CD14-positive monocyte (primary cell): ENCODE data around the gene COA3. TPM values are rescaled to one million over a fixed set of nuclear protein-coding genes. Genes with fewer than 3 reads are reported as not detected.

ENCODE experiments used
- DNase-seq, 3 donors: peaks; one replicate each; pipeline ENCODE4 v3.0.0-alpha.2; 2011 to 2022
- H2AFZ ChIP-seq: 2 replicates; pipeline ENCODE4 v1.6.0; 2012; ENCODE audit warnings: mild to moderate bottlenecking, low read depth, low read length, inconsistent platforms; ENCODE audit not compliant: insufficient read depth, poor library complexity, severe bottlenecking
- H3K27ac ChIP-seq, 2 donors: 1 replicate in 1 of 2; 2 replicates in 1 of 2; pipeline ENCODE4 v1.5.1; 2012 to 2013; ENCODE audit warnings: low read length in 2 of 2, control low read depth in 1 of 2, inconsistent platforms in 1 of 2, low read depth in 1 of 2, mild to moderate bottlenecking in 1 of 2
- H3K27me3 ChIP-seq, 2 donors: one replicate each; pipeline versions ENCODE4 v1.6.0 to v1.6.1; 2011 to 2013; ENCODE audit warnings: low read length in 2 of 2; ENCODE audit not compliant: control insufficient read depth in 2 of 2, insufficient read depth in 2 of 2
- H3K36me3 ChIP-seq, 2 donors: replicated peaks in 1 of 2; 1 replicate in 1 of 2; 2 replicates in 1 of 2; pipeline versions ENCODE4 v1.5.1 to v1.6.1; 2012 to 2013; ENCODE audit warnings: low read length in 2 of 2, control low read depth in 1 of 2, inconsistent platforms in 1 of 2, mild to moderate bottlenecking in 1 of 2; ENCODE audit not compliant: insufficient read depth in 2 of 2, control insufficient read depth in 1 of 2
- H3K4me1 ChIP-seq, 2 donors: 1 replicate in 1 of 2; 2 replicates in 1 of 2; pipeline versions ENCODE4 v1.5.1 to v1.6.1; 2012 to 2013; ENCODE audit warnings: low read length in 2 of 2, control low read depth in 1 of 2, inconsistent platforms in 1 of 2, mild to moderate bottlenecking in 1 of 2, moderate library complexity in 1 of 2; ENCODE audit not compliant: insufficient read depth in 2 of 2, control insufficient read depth in 1 of 2
- H3K4me2 ChIP-seq: replicated peaks from 2 replicates; pipeline ENCODE3; 2012; ENCODE audit warnings: low read length, moderate library complexity, mild to moderate bottlenecking; ENCODE audit not compliant: poor library complexity, severe bottlenecking; ENCODE audit errors: extremely low read depth
- H3K4me3 ChIP-seq, 3 experiments: fragments of 200-600 bp in 1 of 3; sonication (generic) in 1 of 3; replicated peaks in 1 of 3; 1 replicate in 2 of 3; 2 replicates in 1 of 3; pipeline ENCODE4 v1.5.1; 2011 to 2013; ENCODE audit warnings: low read length in 3 of 3, mild to moderate bottlenecking in 3 of 3, control low read depth in 2 of 3, low read depth in 2 of 3, inconsistent platforms in 1 of 3, moderate library complexity in 1 of 3
- H3K79me2 ChIP-seq: 2 replicates; pipeline ENCODE4 v1.6.0; 2012; ENCODE audit warnings: mild to moderate bottlenecking, control low read depth, inconsistent platforms, low read length, moderate library complexity; ENCODE audit not compliant: insufficient read depth
- H3K9ac ChIP-seq: 2 replicates; pipeline ENCODE4 v1.6.0; 2017; ENCODE audit warnings: low read length, mild to moderate bottlenecking; ENCODE audit not compliant: insufficient read depth, poor library complexity, severe bottlenecking
- H3K9me3 ChIP-seq, 2 donors: replicated peaks in 1 of 2; 1 replicate in 1 of 2; 2 replicates in 1 of 2; pipeline versions ENCODE4 v1.5.1 to v1.6.1; 2012 to 2013; ENCODE audit warnings: low read length in 2 of 2, control low read depth in 1 of 2; ENCODE audit not compliant: control insufficient read depth in 1 of 2, insufficient read depth in 1 of 2
- H4K20me1 ChIP-seq: 2 replicates; pipeline ENCODE4 v1.6.0; 2012; ENCODE audit warnings: mild to moderate bottlenecking, low read length, control low read depth, moderate library complexity; ENCODE audit not compliant: insufficient read depth
- H3K27ac Mint-ChIP-seq, 7 donors: one replicate each; pipeline ENCODE4 v1.8.0; 2020; ENCODE audit warnings: mild to moderate bottlenecking in 7 of 7, mixed read lengths in 7 of 7, moderate library complexity in 6 of 7, inconsistent platforms in 2 of 7
- H3K27me3 Mint-ChIP-seq, 3 donors: one replicate each; pipeline ENCODE4 v1.8.0; 2021 to 2022; ENCODE audit warnings: low read depth in 3 of 3, mild to moderate bottlenecking in 3 of 3, mixed read lengths in 3 of 3, moderate library complexity in 3 of 3, inconsistent platforms in 1 of 3
- H3K36me3 Mint-ChIP-seq, 2 donors: one replicate each; pipeline ENCODE4 v1.8.0; 2020; ENCODE audit warnings: mixed read lengths in 2 of 2, inconsistent platforms in 1 of 2, mild to moderate bottlenecking in 1 of 2
- H3K4me1 Mint-ChIP-seq: one replicate; pipeline ENCODE4 v1.8.0; 2020; ENCODE audit warnings: mild to moderate bottlenecking, mixed read lengths
- H3K4me3 Mint-ChIP-seq, 2 donors: one replicate each; pipeline ENCODE4 v1.8.0; 2020; ENCODE audit warnings: mild to moderate bottlenecking in 2 of 2, mixed read lengths in 2 of 2, moderate library complexity in 1 of 2
- H3K9me3 Mint-ChIP-seq, 7 donors: one replicate each; pipeline ENCODE4 v1.8.0; 2020 to 2022; ENCODE audit warnings: mixed read lengths in 7 of 7, mild to moderate bottlenecking in 6 of 7, moderate library complexity in 6 of 7, inconsistent platforms in 2 of 7
- WGBS: methylation state at CpG from one replicate; pipeline ENCODE4 v1.1.5; 2013; ENCODE audit warnings: missing lambda C conversion rate; ENCODE audit not compliant: insufficient coverage; 5-methylcytosine and 5-hydroxymethylcytosine counted together
- intact Hi-C, 2 donors: fragments of 100-400 bp; cut with micrococcal nuclease; formaldehyde crosslinking; loops; one replicate each; pipeline versions ENCODE4 v1.15.0 to v1.15.1; 2023
- polyA plus RNA-seq, 3 donors: library from polyadenylated mRNA; depleted of rRNA in 1 of 3; unstranded in 2 of 3; stranded (reverse) in 1 of 3; fragments of 300-500 nt in 2 of 3; fragments of >200 nt in 1 of 3; fragmentation: Illumina TruSeq in 2 of 3; gene quantifications; 1 replicate in 2 of 3; 2 replicates in 1 of 3; pipeline ENCODE4 v1.2.3, GENCODE V29; 2012 to 2021
- TF ChIP-seq, protein P1 (sequence below): fragments of 200-600 bp; IDR thresholded peaks from one replicate; pipeline ENCODE4 v1.8.0; 2022; ENCODE audit warnings: antibody characterized with exemption, mild to moderate bottlenecking

Gene COA3
- polyA plus RNA-seq, 3 donors = 21.5 to 171 (median 156) TPM

DNA sequence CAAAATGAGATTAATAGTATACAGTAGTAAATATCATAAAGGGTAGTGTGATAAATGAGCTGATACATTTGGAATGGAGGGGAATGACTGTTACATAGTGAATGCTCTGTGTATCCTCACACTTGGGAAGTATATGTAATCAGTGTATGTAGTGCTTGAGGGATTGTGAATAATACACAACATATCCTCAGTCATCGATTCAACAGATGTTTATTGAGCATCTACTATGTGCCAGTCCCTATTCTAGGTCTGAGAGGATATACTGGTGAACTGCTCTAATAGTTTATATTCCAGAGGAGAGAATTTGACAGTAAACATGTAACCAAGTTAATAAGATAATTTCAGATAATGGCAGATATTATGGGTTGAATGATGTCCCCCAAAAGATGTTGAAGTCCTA lies 29.0 kb upstream of the COA3 start:
- DNase-seq = no peak
- Mint-ChIP-seq H3K27me3 (peaks cover 9 to 10% (median 10%) of the 10 kb centered on the region in 3 donors), H3K4me1 (peaks cover 14% of the 10 kb centered on the region), H3K27ac (no peak overlapping the region), H3K36me3 (peaks cover 0 to 3% of the 10 kb centered on the region in 2 donors), H3K9me3 (peaks cover 0 to 4% (median 0%) of the 10 kb centered on the region in 7 donors), H3K4me3 (no peak overlapping the region)
- TF ChIP-seq, protein P1, sequence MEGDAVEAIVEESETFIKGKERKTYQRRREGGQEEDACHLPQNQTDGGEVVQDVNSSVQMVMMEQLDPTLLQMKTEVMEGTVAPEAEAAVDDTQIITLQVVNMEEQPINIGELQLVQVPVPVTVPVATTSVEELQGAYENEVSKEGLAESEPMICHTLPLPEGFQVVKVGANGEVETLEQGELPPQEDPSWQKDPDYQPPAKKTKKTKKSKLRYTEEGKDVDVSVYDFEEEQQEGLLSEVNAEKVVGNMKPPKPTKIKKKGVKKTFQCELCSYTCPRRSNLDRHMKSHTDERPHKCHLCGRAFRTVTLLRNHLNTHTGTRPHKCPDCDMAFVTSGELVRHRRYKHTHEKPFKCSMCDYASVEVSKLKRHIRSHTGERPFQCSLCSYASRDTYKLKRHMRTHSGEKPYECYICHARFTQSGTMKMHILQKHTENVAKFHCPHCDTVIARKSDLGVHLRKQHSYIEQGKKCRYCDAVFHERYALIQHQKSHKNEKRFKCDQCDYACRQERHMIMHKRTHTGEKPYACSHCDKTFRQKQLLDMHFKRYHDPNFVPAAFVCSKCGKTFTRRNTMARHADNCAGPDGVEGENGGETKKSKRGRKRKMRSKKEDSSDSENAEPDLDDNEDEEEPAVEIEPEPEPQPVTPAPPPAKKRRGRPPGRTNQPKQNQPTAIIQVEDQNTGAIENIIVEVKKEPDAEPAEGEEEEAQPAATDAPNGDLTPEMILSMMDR = no peak
- H3K9ac ChIP-seq = no peak overlapping the region
- no peaks in the 10 kb centered on the region for H4K20me1 ChIP-seq
- no peaks in the 10 kb centered on the region for H3K27me3 ChIP-seq
- WGBS = no CpG with 5 or more reads among the region's 1 CpG
- H3K27ac ChIP-seq = no peak overlapping the region
- no peak overlapping the region for H3K4me3 ChIP-seq
- no peaks in the 10 kb centered on the region for H3K9me3 ChIP-seq
- H2AFZ ChIP-seq = no peak overlapping the region
- no peaks in the 10 kb centered on the region for H3K36me3 ChIP-seq
- intact Hi-C loops = no loop called here
- H3K4me2 ChIP-seq = no peak overlapping the region
- peaks cover 11 to 23% of the 10 kb centered on the region in 2 donors for H3K4me1 ChIP-seq
- H3K79me2 ChIP-seq = peaks cover 17% of the 10 kb centered on the region

DNA sequence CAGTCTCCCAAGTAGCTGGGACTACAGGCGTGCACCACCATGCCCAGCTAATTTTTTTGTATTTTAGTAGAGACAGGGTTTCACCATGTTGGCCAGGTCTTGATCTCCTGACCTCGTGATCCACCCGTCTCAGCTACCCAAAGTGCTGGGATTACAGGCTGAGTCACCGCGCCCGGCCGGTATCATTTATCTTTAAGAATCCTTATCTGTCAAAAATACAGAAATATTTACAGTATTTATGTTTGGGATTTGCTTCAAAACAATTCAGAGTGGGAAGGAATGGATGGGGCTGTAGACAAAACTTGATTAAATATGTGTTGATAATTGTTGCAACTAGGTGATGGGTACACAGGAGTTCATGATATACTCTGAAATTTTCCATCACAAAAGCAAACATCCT lies 22.7 kb upstream of the COA3 start:
- DNase-seq = no peak
- Histone ChIP-seq H3K4me1 (peaks cover 10 to 19% of the 10 kb centered on the region in 2 donors), H3K27me3 (no peaks in the 10 kb centered on the region), H3K9me3 (no peaks in the 10 kb centered on the region), H3K79me2 (peaks cover 34% of the 10 kb centered on the region), H3K4me2 (no peak overlapping the region), H3K36me3 (peaks cover 52 to 62% of the 10 kb centered on the region in 2 donors), H4K20me1 (peaks cover 9% of the 10 kb centered on the region), H2AFZ (no peak overlapping the region), H3K27ac (no peak overlapping the region), H3K9ac (no peak overlapping the region), H3K4me3 (no peak overlapping the region)
- H3K36me3 Mint-ChIP-seq = peaks cover 48 to 65% of the 10 kb centered on the region in 2 donors
- peaks cover 0 to 2% (median 0%) of the 10 kb centered on the region in 7 donors for H3K9me3 Mint-ChIP-seq
- TF ChIP-seq, protein P1 = no peak
- no CpG with 5 or more reads among the region's 7 CpGs for WGBS
- no peak overlapping the region for H3K4me3 Mint-ChIP-seq
- no peak overlapping the region for H3K27ac Mint-ChIP-seq
- H3K27me3 Mint-ChIP-seq = peaks cover 0 to 2% (median 0%) of the 10 kb centered on the region in 3 donors
- intact Hi-C loops = loop anchor here in 1 of 2 donors (5.0 kb wide), 1 partner anchor 49 kb away; the partner anchor contains the start of gene VPS25
- peaks cover 10% of the 10 kb centered on the region for H3K4me1 Mint-ChIP-seq
